ENCODE data around the gene CTNNB1. TPM values are rescaled to one million over a fixed set of nuclear protein-coding genes. Genes with fewer than 3 reads are reported as not detected.

Gene CTNNB1
- total RNA-seq, 4 donors from 2014 or later, result 340 to 406 (median 367) TPM

GRCh38 chr3:41208507-41209220 is 9.4 kb downstream of the CTNNB1 start:
- H3K27ac ChIP-seq (replicated peaks in 1 of 4), result no peak overlapping the region
- no peak for DNase-seq (ENCODE audit: extremely low spot score)
- intact Hi-C loops (cut with DNase I), result loop anchor here (5.0 to 10.0 kb wide), 2 partner anchors 494 to 626 kb away; no protein-coding TSS in a partner anchor
- TF ChIP-seq POLR2A (IDR thresholded peaks at IDR 0.05; ENCODE audit: low read depth), result no peak
- TF ChIP-seq CTCF (IDR thresholded peaks at IDR 0.05), result no peak
- TF ChIP-seq POLR2AphosphoS5 (IDR thresholded peaks at IDR 0.05), result no peak
- no peak for TF ChIP-seq EP300 (IDR thresholded peaks at IDR 0.05)
- WGBS, result 51% methylated on average over 7 of the region's 7 CpGs
- no peak overlapping the region for H3K4me3 ChIP-seq
- no peaks in the 10 kb centered on the region for H3K9me3 ChIP-seq
- H3K4me1 ChIP-seq, result peaks cover 62 to 81% (median 79%) of the 10 kb centered on the region in 4 donors
- H3K27me3 ChIP-seq, result no peaks in the 10 kb centered on the region
- no peaks in the 10 kb centered on the region for H3K36me3 ChIP-seq

DNA sequence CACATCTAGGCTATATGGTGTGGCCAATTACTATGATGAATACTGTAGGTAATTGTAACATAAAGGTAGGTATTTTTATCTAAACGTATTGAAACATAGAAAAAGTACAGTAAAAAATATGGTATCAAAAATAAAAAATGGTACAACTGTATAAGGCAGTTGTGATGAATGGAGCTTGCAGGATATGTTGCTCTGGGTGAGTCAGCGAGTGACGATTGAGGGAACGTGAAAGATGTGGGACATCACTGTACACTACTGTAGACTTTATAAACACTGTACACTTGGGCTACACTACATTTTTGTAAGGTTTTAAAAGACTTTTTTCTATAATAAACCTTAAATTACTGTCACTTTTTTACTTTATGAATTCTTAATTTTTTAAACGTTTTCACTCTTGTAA is 10.3 kb downstream of the CTNNB1 start:
- intact Hi-C loops (cut with DNase I), result loop anchor here (5.0 to 10.0 kb wide), 2 partner anchors 495 to 627 kb away; no protein-coding TSS in a partner anchor
- Histone ChIP-seq H3K36me3 (no peaks in the 10 kb centered on the region), H3K4me3 (no peak overlapping the region), H3K4me1 (peaks cover 62 to 81% (median 79%) of the 10 kb centered on the region in 4 donors), H3K27ac (replicated peaks in 1 of 4) (no peak overlapping the region), H3K9me3 (no peaks in the 10 kb centered on the region), H3K27me3 (no peaks in the 10 kb centered on the region)
- TF ChIP-seq POLR2A (IDR thresholded peaks at IDR 0.05; ENCODE audit: low read depth), result no peak
- TF ChIP-seq POLR2AphosphoS5 (IDR thresholded peaks at IDR 0.05), result no peak
- TF ChIP-seq EP300 (IDR thresholded peaks at IDR 0.05), result no peak
- TF ChIP-seq CTCF (IDR thresholded peaks at IDR 0.05), result no peak
- WGBS, result 81% methylated on average over 5 of the region's 5 CpGs
- DNase-seq (ENCODE audit: extremely low spot score), result no peak

- DNase-seq (ENCODE audit: extremely low spot score), result no peak
- intact Hi-C loops (cut with DNase I), result no loop called here
- peaks cover 62 to 82% (median 79%) of the 10 kb centered on the region in 4 donors for H3K4me1 ChIP-seq
Measured at GRCh38 chr3:41210966-41211365, 11.7 kb downstream of the CTNNB1 start.

GRCh38 chr3:41212088-41212487 is 12.8 kb downstream of the CTNNB1 start:
- 92% methylated on average over 2 of the region's 2 CpGs for WGBS
- TF ChIP-seq CTCF (IDR thresholded peaks at IDR 0.05), result no peak
- no peak for TF ChIP-seq POLR2A (IDR thresholded peaks at IDR 0.05; ENCODE audit: low read depth)
- TF ChIP-seq POLR2AphosphoS5 (IDR thresholded peaks at IDR 0.05), result no peak
- no peak for TF ChIP-seq EP300 (IDR thresholded peaks at IDR 0.05)
- Histone ChIP-seq H3K9me3 (no peaks in the 10 kb centered on the region), H3K36me3 (no peaks in the 10 kb centered on the region), H3K27me3 (no peaks in the 10 kb centered on the region), H3K27ac (replicated peaks in 1 of 4) (no peak overlapping the region), H3K4me1 (peaks cover 64 to 82% (median 79%) of the 10 kb centered on the region in 4 donors), H3K4me3 (no peak overlapping the region)
- no peak for DNase-seq (ENCODE audit: extremely low spot score)
- intact Hi-C loops (cut with DNase I), result no loop called here

More at GRCh38 chr3:41210966-41211365, 11.7 kb downstream of the CTNNB1 start:
- H3K4me3 ChIP-seq, result no peak overlapping the region
- no peak for TF ChIP-seq EP300 (IDR thresholded peaks at IDR 0.05)
- TF ChIP-seq POLR2AphosphoS5 (IDR thresholded peaks at IDR 0.05), result no peak
- no peak for TF ChIP-seq CTCF (IDR thresholded peaks at IDR 0.05)
- no peak for TF ChIP-seq POLR2A (IDR thresholded peaks at IDR 0.05; ENCODE audit: low read depth)
- no peaks in the 10 kb centered on the region for H3K27me3 ChIP-seq
- H3K36me3 ChIP-seq, result no peaks in the 10 kb centered on the region
- no peaks in the 10 kb centered on the region for H3K9me3 ChIP-seq
- 92% methylated on average over 5 of the region's 5 CpGs for WGBS
- no peak overlapping the region for H3K27ac ChIP-seq (replicated peaks in 1 of 4)

Data from esophagus muscularis mucosa (tissue), 4 donors.